ENCODE data around the gene CCDC9.

Gene CCDC9

DNA sequence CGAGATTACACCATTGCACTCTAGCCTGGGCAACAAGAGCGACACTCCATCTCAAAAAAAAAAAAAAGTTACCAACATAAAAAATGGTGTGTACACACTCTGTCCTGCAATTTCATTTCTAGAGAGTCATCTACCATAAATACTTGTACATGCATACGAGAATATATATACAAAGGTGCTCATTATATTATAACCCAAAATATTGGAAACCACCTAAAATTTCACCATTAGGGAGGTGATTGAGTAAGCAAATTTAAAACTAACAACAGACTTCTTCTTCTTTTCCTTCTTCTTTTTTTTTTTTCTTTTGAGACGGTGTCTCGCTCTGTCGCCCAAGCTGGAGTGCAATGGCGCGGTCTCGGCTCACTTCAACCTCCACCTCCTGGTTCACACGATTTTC lies 45.9 kb downstream of the CCDC9 start:
- DNase-seq, result no peak

DNA sequence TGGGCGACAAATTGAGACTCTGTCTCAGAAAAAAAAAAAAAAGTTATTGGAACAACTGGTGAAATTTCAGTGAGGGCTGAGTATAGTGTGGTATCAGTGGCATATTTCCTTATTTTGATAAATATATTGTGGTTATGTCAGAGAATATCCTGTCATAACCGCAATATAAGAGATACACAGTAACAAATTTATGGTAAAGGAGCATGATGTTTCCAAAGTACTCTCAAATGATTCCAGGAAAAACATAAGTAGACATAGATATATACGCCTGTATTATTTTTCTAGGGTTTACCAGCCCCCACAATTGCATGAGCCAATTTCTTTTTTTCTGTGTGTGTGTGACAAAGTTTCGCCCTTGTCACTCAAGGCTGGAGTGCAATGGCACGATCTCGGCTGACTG lies 47.6 kb downstream of the CCDC9 start:
- peak; percentile 83 for DNase-seq

DNA sequence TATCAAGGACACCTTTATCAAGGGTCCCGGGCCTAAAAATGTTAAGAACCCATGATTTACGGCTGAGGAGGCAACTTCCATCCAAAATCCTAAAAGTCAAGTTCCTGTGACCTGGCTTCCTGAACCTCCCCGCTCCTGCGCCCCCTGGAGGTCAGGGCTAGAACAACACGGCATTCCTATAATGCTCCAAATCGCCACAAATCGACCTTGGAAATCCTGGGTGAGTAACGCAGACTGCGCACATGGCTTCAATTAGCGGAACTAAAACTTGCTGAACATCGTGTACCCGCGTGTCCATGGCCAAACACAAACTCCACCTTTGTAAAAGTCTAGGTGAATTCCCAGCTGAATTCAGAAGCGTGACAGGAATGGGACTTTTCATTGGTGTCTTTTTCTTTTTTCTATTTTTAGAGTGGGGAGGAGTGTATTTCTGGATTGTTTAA lies 49.0 kb downstream of the CCDC9 start:
- peak; percentile 64 for DNase-seq

DNA sequence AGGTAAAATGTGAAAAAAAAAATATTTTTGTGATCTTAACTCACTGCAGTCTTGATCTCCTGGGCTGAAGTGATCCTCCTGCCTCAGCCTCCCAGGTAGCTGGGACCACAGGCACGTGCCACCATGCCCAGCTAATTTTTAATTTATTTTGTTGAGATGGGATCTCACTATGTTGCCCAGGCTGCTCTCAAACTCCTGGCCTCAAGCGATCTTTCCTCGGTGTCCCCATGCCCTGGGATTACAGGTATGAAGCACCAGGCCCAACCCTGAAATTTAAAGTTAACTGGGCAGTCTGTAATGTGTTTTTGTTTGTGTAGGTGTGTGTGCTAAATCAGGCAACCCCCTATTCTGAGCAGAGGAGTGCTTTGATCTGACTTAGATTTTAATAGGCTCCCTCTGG lies 50.0 kb downstream of the CCDC9 start:
- DNase-seq, result no peak

DNA sequence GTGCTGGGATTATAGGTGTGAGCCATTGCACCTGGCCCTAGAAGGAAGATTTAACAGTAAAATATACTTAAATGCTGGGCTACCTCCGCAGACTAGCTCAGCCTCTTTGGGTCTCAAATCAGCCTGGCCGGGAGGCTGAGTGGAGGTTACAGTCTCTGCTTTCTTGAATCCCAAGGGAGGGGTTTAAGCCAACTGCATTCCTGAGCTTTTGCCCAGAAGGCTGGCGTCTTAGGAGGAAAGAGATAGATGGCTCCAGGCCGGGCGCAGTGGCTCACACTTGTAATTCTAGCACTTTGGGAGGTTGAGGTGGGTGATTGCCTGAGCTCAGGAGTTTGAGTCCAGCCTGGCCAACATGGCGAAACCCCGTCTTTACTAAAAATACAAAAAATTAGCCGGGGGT lies 52.7 kb downstream of the CCDC9 start:
- DNase-seq, result no peak

DNA sequence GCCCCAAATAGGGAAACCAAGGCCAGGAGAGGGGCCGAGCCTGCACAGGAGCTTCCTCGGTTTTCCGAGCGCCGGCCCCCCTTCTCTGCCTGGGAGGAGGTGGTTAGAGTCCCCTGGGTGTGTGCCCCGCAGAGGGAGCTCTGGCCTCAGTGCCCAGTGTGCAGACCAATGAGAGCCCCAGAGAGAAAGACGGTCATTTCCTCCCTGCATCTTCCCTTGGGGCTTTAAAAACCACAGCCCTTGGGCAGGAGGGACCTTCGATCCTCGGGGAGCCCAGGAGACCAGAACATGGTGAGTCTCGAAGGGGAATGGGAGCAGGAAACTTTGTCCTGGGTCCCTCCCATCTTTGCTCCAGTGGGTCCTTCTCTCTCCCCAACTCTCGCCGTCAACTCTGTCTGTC lies 53.3 kb downstream of the CCDC9 start, which contains the start of gene C5AR1:
C5AR1 (plus strand) TSS at position 254 of the 400 bp plus-strand sequence; CDS start at position 289, 35 bp downstream.
- peak; percentile 35 for DNase-seq

DNA sequence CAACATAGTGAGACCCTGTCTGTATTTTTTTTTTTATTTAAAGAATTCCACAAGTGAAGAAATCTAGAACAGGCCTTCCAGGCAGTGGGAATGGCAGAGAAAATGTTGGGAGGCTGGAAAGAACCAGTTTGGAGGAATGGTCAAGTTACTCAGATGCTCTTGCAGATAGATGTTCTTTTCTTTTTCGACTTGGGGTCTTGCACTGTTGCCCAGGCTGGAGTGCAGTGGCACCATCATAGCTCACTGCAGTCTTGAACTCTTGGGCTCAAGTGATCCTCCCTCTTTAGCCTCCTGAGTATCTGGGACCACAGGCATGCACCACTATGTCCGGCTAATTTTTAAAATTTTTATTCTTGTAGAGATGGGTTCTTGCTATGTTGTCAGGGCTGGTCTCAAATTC lies 54.0 kb downstream of the CCDC9 start:
- no peak for DNase-seq

DNA sequence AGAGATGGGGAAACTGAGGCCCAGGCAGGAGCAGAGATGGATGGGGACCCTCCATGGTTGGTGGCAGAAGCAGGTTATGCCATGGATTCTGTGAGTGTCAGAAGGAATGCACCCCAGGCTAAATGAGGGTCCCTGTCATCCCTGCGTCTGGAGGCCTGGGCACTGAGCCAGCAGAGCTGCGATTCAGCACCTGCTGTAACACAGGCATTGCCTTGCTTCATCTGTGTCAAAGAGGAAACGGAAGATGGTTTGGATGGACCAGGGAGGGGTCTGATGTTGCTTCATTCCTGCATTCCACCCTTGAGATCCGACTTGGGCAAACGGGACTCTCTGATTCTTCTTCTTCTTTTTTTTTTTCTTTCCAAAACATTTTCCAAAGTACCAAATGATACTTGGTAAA lies 54.5 kb downstream of the CCDC9 start:
- DNase-seq, result peak; percentile 44

DNA sequence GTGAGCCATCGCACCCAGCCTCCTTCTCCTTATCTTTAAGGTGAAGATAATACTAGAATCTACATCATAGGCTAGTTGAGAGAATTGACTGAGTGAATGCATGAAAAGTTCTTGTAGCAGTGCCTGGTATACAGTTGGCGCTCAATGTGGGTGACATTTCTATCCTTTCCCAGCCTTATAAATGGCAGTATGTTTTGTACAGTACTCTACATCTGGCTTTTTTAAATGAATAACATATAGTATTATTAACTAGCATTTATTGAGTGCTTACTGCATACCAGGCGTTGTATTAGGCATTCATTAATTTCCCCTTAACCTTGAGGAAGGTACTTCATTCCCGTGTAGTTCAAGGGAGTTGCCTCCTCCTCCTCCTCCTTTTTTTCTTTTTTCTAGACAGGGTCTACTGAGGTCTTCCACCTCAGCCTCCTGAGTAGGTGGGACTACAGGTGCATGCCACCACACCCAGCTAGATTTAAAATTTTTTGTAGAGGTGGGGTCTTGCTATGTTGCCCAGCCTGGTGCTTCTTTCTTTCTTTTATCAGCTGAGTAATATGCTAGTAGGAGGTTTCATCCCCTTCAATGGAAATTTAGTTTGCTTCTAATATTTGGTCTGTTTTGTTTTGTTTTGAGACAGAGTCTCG lies 56.2 kb downstream of the CCDC9 start:
- no peak for DNase-seq

DNA sequence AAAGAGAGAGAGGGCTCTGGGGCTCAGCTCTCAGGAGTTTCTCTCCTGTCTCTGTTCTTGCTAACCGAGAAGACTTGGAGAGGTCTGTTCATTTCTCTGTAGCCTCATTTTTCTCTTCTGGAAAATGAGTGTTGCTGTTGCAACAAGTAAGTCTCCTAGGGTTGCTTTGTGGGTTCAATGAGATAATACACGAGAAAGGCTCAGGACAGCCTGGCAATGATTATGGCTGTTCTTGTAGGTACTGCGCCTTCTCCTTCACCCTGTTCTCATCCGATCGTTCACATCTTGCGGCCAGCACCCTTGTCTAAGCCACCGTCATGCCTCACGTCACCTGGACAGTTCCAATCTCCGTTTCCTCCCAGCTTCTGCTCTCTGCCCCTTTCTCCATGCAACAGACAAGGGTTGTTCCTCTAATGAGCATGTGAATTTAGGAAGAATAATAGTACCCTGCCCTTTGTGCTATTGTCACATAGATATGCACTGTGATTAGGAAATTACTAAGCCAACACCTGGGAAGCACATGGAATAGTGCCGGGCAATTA lies 57.5 kb downstream of the CCDC9 start:
- no peak for DNase-seq

DNA sequence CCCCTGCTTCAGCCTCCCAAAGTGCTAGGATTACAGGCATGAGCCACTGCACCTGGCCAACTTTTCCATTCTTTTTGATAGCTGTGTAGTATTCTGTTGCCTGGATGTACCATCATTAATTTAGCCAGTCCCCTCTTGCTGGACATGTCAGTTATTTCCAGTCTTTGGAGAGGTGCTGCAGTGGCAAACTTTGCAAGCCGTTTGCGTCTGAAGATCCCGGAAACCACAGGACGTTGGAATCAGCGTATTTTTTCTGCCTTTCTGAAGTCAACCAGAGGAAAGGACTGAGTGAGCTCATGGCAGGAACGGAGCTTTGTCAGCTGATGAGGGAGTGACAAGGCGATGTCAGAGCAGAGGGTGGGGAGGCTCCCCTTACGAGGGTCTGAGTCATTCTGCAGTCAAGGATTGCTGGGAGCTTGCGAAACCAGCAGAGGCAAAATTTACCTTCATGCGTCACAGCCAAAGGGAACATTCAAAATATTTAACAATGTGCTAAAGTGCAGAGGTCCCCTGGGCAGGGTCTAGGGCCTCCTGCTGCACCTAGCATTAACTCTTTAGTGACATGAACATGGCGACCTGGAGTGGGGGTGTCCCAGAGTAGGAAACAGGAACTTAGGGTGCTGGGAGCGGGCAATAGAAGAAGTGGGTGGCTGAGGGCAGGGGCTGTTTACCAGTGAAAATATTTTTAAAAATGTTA lies 58.9 kb downstream of the CCDC9 start:
- DNase-seq, result peak; percentile 86

DNA sequence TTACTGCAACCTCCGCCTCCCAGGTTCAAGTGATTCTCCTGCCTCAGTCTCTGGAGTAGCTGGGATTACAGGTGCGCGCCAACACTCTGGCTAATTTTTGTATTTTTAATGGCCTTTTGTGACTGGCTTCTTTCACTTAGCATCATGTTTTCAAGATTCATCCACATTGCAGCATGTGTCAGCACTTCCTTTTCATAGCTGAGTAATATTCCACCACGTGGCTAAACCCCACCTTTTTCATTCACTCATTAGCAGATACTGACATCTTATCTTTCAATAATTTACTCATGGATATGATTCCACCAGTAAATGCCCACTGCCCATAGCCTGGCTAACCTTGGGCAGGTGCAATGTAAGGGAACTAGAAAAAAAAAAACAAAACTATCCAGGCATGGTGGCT lies 60.2 kb downstream of the CCDC9 start:
- DNase-seq, result no peak

DNA sequence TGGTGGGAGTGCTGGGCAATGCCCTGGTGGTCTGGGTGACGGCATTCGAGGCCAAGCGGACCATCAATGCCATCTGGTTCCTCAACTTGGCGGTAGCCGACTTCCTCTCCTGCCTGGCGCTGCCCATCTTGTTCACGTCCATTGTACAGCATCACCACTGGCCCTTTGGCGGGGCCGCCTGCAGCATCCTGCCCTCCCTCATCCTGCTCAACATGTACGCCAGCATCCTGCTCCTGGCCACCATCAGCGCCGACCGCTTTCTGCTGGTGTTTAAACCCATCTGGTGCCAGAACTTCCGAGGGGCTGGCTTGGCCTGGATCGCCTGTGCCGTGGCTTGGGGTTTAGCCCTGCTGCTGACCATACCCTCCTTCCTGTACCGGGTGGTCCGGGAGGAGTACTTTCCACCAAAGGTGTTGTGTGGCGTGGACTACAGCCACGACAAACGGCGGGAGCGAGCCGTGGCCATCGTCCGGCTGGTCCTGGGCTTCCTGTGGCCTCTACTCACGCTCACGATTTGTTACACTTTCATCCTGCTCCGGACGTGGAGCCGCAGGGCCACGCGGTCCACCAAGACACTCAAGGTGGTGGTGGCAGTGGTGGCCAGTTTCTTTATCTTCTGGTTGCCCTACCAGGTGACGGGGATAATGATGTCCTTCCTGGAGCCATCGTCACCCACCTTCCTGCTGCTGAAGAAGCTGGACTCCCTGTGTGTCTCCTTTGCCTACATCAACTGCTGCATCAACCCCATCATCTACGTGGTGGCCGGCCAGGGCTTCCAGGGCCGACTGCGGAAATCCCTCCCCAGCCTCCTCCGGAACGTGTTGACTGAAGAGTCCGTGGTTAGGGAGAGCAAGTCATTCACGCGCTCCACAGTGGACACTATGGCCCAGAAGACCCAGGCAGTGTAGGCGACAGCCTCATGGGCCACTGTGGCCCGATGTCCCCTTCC lies 63.9 kb downstream of the CCDC9 start:
- no peak for DNase-seq
